GM12878 (cell line): Measurements from ENCODE around the gene ACE2. TPM values are rescaled to one million over a fixed set of nuclear protein-coding genes. Genes with fewer than 3 reads are reported as not detected.

Source experiments
- BCLAF1 ChIP-seq: fragments of 450-650 bp; IDR thresholded peaks from 2 replicates; pipeline ENCODE4 v1.6.1; 2017; ENCODE audit warnings: antibody characterized with exemption, mild to moderate bottlenecking, moderate library complexity
- ETV6 ChIP-seq, 2 experiments: fragments of 450-650 bp in 1 of 2; IDR thresholded peaks in 1 of 2; conservative IDR thresholded peaks in 1 of 2; 2 replicates each; pipeline ENCODE4 v1.6.1; 2014; ENCODE audit warnings: antibody characterized with exemption in 1 of 2, borderline replicate concordance in 1 of 2, low read depth in 1 of 2, mild to moderate bottlenecking in 1 of 2, moderate library complexity in 1 of 2
- HSF1 ChIP-seq: fragments of 150-350 bp; IDR thresholded peaks from 2 replicates; pipeline ENCODE4 v1.6.1; 2014; ENCODE audit warnings: mild to moderate bottlenecking, low read depth, low read length
- LARP7 ChIP-seq: fragments of 450-650 bp; IDR thresholded peaks from 2 replicates; pipeline ENCODE4 v1.6.1; 2017; ENCODE audit warnings: mild to moderate bottlenecking
- RAD21 ChIP-seq: IDR thresholded peaks from 2 replicates; pipeline ENCODE4 v1.6.1; 2011; ENCODE audit warnings: mild to moderate bottlenecking, low read depth, low read length, moderate library complexity; ENCODE audit not compliant: insufficient read depth
- SIX5 ChIP-seq: IDR thresholded peaks from 2 replicates; pipeline ENCODE4 v1.6.1; 2011; ENCODE audit warnings: mild to moderate bottlenecking, low read depth, low read length, moderate library complexity; ENCODE audit not compliant: severe bottlenecking
- ZBTB33 ChIP-seq: fragments of 450-650 bp; IDR thresholded peaks from 2 replicates; pipeline ENCODE4 v1.6.1; 2017; ENCODE audit warnings: mild to moderate bottlenecking
- polyA plus RNA-seq, 11 experiments: library from polyadenylated mRNA; depleted of rRNA in 4 of 11; unstranded in 6 of 11; stranded (reverse) in 5 of 11; fragments of >200 nt; fragmentation: Nextera tagmentation in 4 of 11; fragmentation: Illumina TruSeq in 1 of 11; extraction: Ambion mirVana in 4 of 11; extraction: Trizol in 1 of 11; gene quantifications; 1 replicate in 1 of 11; 2 replicates in 10 of 11; pipeline versions ENCODE4 v1.2.1 to v1.2.3, GENCODE V29; 2011 to 2016; ENCODE audit warnings: inconsistent platforms in 2 of 11, missing spikeins in 2 of 11, low read depth in 1 of 11
- total RNA-seq, 4 experiments: library from RNA; depleted of rRNA in 3 of 4; stranded (reverse); fragments of >200 nt in 3 of 4; fragmentation: Illumina TruSeq in 1 of 4; extraction: Trizol in 1 of 4; gene quantifications; 2 replicates each; pipeline versions ENCODE4 v1.2.1 to v1.2.3, GENCODE V29; 2013 to 2021
- TF ChIP-seq, protein P1 (sequence below), 3 experiments: IDR thresholded peaks in 2 of 3; conservative IDR thresholded peaks in 1 of 3; 2 replicates each; pipeline ENCODE4 v1.5.1; 2011; ENCODE audit warnings: low read depth in 3 of 3, low read length in 3 of 3, mild to moderate bottlenecking in 3 of 3, control low read depth in 2 of 3, moderate library complexity in 2 of 3, inconsistent platforms in 1 of 3, mixed read lengths in 1 of 3; ENCODE audit not compliant: control insufficient read depth in 2 of 3, insufficient read depth in 1 of 3; ENCODE audit errors: extremely low read depth in 1 of 3

The ACE2 gene
- total and polyA plus RNA-seq, 10 of the 15 experiments (the other 5 are each of a cell fraction or from before 2014, with no cell fraction given), result 0.04 TPM; not detected in 9

DNA sequence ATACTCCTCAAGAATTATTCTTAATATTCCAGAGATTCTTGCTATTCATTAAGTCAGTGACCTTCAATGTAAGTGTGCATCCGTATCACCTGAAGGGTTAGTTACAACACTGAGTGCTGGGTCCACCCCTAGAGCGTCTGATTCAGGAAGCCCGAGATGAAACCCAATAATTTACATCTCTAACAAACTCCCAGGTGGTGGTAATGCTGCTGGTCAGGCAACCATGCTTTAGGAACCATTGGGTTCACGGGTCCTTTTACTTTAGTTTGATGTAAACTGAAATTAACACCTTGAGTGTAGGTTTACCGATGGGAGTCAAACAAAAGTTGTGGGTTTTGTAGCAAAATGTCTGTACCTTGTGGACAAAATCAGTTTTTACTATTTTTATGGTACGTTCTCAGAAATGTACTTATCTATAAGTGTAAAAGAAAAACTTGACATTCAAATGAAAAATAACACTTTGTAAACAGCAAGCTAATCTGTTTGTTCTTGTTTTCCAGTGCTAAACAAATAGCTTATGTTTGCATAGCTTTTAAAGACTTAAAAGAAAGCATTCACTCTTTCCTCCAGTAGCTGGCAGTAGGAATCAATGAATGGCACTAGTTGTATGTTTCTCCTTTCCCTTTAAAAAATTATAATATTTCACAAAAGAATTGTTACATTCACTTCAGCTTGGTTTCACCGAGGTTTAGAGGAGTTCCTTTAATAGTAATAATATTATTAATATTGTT lies 32.7 kb downstream of the ACE2 start (continued):
- TF ChIP-seq ZBTB33 (no peak), LARP7 (no peak), RAD21 (peak; percentile 20; the same call in 1 of the 2 replicates), HSF1 (no peak), BCLAF1 (no peak), ETV6 (conservative IDR thresholded peaks at IDR 0.05 in 1 of 2, IDR thresholded peaks at IDR 0.05 in 1 of 2; ENCODE audit: borderline replicate concordance in 1 of 2, low read depth in 1 of 2) (no peak), SIX5 (no peak)
- TF ChIP-seq, protein P1, sequence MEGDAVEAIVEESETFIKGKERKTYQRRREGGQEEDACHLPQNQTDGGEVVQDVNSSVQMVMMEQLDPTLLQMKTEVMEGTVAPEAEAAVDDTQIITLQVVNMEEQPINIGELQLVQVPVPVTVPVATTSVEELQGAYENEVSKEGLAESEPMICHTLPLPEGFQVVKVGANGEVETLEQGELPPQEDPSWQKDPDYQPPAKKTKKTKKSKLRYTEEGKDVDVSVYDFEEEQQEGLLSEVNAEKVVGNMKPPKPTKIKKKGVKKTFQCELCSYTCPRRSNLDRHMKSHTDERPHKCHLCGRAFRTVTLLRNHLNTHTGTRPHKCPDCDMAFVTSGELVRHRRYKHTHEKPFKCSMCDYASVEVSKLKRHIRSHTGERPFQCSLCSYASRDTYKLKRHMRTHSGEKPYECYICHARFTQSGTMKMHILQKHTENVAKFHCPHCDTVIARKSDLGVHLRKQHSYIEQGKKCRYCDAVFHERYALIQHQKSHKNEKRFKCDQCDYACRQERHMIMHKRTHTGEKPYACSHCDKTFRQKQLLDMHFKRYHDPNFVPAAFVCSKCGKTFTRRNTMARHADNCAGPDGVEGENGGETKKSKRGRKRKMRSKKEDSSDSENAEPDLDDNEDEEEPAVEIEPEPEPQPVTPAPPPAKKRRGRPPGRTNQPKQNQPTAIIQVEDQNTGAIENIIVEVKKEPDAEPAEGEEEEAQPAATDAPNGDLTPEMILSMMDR (IDR thresholded peaks at IDR 0.05 in 2 of 3, conservative IDR thresholded peaks at IDR 0.05 in 1 of 3; ENCODE audit: control insufficient read depth in 2 of 3, extremely low read depth in 1 of 3, insufficient read depth in 1 of 3, low read depth in 3 of 3, low read length in 3 of 3), result 0 out of 6 replicates have a peak, but pooled peaks of 2 of the 3 experiments have one; percentile 4 to 5
- TF ChIP-seq, all 136 proteins: peak for 2
